ENCODE measurements around the gene CYP2C19.

CYP2C19 gene

DNA sequence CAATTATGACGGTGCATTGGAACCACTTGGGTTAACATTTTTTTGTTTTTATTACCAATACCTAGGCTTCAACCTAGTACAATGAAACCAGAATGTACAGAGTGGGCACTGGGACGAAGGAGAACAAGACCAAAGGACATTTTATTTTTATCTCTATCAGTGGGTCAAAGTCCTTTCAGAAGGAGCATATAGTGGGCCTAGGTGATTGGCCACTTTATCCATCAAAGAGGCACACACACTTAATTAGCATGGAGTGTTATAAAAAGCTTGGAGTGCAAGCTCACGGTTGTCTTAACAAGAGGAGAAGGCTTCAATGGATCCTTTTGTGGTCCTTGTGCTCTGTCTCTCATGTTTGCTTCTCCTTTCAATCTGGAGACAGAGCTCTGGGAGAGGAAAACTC is at the start of gene CYP2C19:
Gene CYP2C19, plus strand, starts transcription at position 289 of the 400 bp plus-strand sequence. Its CDS starts 25 bp downstream, at position 314.
- DNase-seq (ENCODE audit: low read depth) = no peak
- TF ChIP-seq, protein P1, sequence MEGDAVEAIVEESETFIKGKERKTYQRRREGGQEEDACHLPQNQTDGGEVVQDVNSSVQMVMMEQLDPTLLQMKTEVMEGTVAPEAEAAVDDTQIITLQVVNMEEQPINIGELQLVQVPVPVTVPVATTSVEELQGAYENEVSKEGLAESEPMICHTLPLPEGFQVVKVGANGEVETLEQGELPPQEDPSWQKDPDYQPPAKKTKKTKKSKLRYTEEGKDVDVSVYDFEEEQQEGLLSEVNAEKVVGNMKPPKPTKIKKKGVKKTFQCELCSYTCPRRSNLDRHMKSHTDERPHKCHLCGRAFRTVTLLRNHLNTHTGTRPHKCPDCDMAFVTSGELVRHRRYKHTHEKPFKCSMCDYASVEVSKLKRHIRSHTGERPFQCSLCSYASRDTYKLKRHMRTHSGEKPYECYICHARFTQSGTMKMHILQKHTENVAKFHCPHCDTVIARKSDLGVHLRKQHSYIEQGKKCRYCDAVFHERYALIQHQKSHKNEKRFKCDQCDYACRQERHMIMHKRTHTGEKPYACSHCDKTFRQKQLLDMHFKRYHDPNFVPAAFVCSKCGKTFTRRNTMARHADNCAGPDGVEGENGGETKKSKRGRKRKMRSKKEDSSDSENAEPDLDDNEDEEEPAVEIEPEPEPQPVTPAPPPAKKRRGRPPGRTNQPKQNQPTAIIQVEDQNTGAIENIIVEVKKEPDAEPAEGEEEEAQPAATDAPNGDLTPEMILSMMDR (conservative IDR thresholded peaks at IDR 0.05; ENCODE audit: low read length) = no peak
- H3K4me3 ChIP-seq (ENCODE audit: low read length) = no peak within 1 kb of the TSS

DNA sequence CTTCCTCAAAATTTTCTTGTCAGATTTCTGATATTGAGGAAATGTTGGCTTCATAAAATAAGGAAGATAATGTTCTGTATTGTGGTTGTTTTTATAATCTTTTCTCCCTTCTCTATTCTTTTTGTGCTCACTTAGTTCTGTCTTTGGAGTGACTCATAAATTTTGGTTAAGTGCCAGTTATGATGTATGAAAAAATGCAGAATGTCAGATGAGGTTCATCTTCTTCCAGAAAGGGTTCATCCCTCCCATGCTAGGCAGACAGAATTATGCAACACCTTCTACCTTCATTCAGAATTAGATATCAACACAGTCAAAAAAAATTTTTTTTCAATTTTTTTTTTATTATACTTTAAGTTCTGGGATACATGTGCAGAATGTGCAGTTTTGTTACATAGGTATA is 36.6 kb upstream of the CYP2C19 start:
- DNase-seq (ENCODE audit: low read depth) = no peak
- no peak overlapping the region for H3K4me3 ChIP-seq (ENCODE audit: low read length)
- TF ChIP-seq, protein P1 (conservative IDR thresholded peaks at IDR 0.05; ENCODE audit: low read length) = no peak

DNA sequence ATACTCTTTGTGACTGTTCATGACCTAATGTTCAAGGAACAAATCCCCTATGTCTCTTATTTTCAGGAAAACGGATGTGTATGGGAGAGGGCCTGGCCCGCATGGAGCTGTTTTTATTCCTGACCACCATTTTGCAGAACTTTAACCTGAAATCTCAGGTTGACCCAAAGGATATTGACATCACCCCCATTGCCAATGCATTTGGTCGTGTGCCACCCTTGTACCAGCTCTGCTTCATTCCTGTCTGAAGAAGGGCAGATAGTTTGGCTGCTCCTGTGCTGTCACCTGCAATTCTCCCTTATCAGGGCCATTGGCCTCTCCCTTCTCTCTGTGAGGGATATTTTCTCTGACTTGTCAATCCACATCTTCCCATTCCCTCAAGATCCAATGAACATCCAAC is 27.3 kb upstream of the CYP2C19 start:
- H3K4me3 ChIP-seq (ENCODE audit: low read length) = no peak overlapping the region
- TF ChIP-seq, protein P1 (conservative IDR thresholded peaks at IDR 0.05; ENCODE audit: low read length) = no peak
- DNase-seq (ENCODE audit: low read depth) = no peak

DNA sequence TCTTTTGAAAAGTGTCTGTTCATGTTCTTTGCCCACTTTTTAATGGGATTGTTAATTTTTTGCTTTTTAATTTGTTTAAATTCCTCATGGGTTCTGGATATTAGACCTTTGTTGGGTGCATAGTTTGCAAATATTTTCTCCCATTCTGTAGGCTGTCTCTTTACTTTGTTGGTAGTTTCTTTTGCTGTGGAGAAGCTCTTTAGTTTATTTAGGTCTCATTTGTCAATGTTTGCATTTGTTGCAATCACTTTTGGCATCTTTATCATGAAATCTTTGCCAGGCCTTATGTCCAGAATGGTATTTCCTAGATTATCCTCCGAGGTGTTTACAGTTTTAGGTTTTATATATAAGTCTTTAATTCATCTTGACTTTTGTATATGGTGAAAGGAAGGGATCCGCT is 23.9 kb upstream of the CYP2C19 start:
- H3K4me3 ChIP-seq (ENCODE audit: low read length) = no peak overlapping the region
- TF ChIP-seq, protein P1 (conservative IDR thresholded peaks at IDR 0.05; ENCODE audit: low read length) = no peak
- no peak for DNase-seq (ENCODE audit: low read depth)

DNA sequence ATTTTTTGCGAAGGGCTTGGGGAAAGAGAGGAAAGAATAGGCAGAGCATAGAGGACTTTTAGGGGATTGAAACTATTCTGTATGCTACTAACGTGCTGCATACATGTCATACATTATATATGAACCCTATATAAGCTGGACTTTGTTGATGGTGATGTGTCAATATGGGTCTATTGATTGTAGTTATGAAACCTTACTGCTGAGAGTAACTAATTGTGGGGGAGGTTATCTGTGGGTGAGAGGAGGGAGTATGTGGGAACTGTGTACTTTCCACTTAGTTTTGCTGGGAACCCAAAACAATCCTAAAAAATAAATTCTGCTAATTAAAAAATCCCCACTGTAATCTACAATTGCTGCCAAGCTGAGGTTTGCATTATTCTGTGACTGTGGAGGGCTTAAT is 15.3 kb upstream of the CYP2C19 start:
- H3K4me3 ChIP-seq (ENCODE audit: low read length) = no peak overlapping the region
- DNase-seq (ENCODE audit: low read depth) = no peak
- TF ChIP-seq, protein P1 (conservative IDR thresholded peaks at IDR 0.05; ENCODE audit: low read length) = no peak

DNA sequence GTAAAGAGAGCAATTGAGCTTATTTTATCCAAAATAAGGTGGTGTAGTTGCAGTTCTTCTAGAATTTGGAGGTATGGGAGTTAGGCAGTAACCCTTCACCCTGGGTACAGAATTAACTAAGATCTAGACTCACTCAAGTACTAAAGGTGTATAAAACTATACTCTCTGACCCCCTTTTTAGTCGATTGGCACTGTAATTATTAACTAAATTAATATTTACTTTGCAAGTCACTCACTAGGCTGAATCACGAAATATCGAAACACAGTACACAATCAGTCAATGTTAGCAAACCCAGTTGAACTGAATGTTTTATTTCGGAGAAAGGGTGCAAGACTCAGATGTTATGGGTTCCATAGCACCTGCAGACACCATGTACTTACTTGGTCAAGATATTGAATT is 14.6 kb upstream of the CYP2C19 start:
- H3K4me3 ChIP-seq (ENCODE audit: low read length) = no peak overlapping the region
- TF ChIP-seq, protein P1 (conservative IDR thresholded peaks at IDR 0.05; ENCODE audit: low read length) = no peak
- DNase-seq (ENCODE audit: low read depth) = no peak

DNA sequence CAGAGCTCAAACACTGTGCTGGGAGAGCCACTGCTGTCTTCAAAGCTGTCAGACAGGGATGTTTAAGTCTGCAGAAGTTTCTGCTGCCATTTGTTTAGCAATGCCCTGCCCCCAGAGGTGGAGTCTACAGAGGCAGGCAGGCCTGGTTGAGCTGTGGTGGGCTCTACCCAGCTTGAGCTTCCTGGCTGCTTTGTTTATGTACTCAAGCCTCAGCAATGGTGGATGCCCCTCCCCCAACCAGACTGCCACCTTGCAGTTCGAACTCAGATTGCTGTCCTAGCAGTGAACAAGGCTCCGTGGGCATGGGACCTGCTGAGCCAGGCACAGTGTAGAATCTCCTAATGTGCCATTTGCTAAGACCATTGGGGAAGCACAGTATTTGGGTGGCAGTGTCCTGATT is 4.6 kb upstream of the CYP2C19 start:
- TF ChIP-seq, protein P1 (conservative IDR thresholded peaks at IDR 0.05; ENCODE audit: low read length) = no peak
- DNase-seq (ENCODE audit: low read depth) = no peak
- no peak overlapping the region for H3K4me3 ChIP-seq (ENCODE audit: low read length)

All from AG10803 (cell line).